ENCODE measurements around the gene MYH15. TPM values are rescaled to one million over a fixed set of nuclear protein-coding genes. Genes with fewer than 3 reads are reported as not detected.

The MYH15 gene
- total and polyA plus RNA-seq, 10 of the 15 experiments (the other 5 are each of a cell fraction or from before 2014, with no cell fraction given): 0.05 to 0.27 (median 0.09) TPM; not detected in 1

- no TSS peak for BruUV-seq (replicated peaks)
- no peaks in the 10 kb centered on the region for H3K4me1 ChIP-seq (ENCODE audit: control insufficient read depth, insufficient read depth, low read length)
- H3K9me3 ChIP-seq (replicated peaks; ENCODE audit: control insufficient read depth, insufficient read depth, low read length): no peaks in the 10 kb centered on the region
- ChIA-PET POLR2A (interaction anchor here (0.6 kb wide), 1 partner anchor 55 kb away, joined by 4 read pairs; no protein-coding TSS in a partner anchor), CTCF (interaction anchor here (0.9 to 2.8 kb wide), 9 partner anchors 8 to 526 kb away, joined by 3 to 16 read pairs (median 4); no protein-coding TSS in a partner anchor), SMC1A (ENCODE audit: uncharacterized antibody, unreplicated experiment) (interaction anchor here (1.2 to 1.5 kb wide), 2 partner anchors 55 to 58 kb away, joined by 3 to 4 read pairs; no protein-coding TSS in a partner anchor), RAD21 (ENCODE audit: unreplicated experiment) (interaction anchor here (1.1 kb wide), 1 partner anchor 11 kb away, joined by 3 read pairs; no protein-coding TSS in a partner anchor)
- intact Hi-C loops (cut with micrococcal nuclease; ENCODE audit: unreplicated experiment) (no loop called here), in situ Hi-C loops (cut with MboI) (loop anchor here (10.0 kb wide), 1 partner anchor 58 kb away; no protein-coding TSS in a partner anchor)
- no peak overlapping the region for H2AFZ ChIP-seq (ENCODE audit: control insufficient read depth, low read depth, low read length)
- no peak overlapping the region for H3K4me2 ChIP-seq (ENCODE audit: control insufficient read depth, insufficient read depth)
- H3K9ac ChIP-seq (ENCODE audit: control insufficient read depth, insufficient read depth, low read length): no peak overlapping the region
- no peaks in the 10 kb centered on the region for H3K79me2 ChIP-seq (ENCODE audit: control insufficient read depth, insufficient read depth, low read length)
- no peak overlapping the region for H3K4me3 ChIP-seq
- no peak for TF ChIP-seq NRF1 (conservative IDR thresholded peaks at IDR 0.05; ENCODE audit: low read depth, low read length)
- no peak for TF ChIP-seq SPI1 (IDR thresholded peaks at IDR 0.05; ENCODE audit: borderline replicate concordance, insufficient read depth, low read depth, low read length)
- TF ChIP-seq MXI1 (IDR thresholded peaks at IDR 0.05; ENCODE audit: low read depth, low read length): no peak
- TF ChIP-seq SIX5 (IDR thresholded peaks at IDR 0.05; ENCODE audit: low read depth, low read length, severe bottlenecking): no peak
- TF ChIP-seq, protein P1, sequence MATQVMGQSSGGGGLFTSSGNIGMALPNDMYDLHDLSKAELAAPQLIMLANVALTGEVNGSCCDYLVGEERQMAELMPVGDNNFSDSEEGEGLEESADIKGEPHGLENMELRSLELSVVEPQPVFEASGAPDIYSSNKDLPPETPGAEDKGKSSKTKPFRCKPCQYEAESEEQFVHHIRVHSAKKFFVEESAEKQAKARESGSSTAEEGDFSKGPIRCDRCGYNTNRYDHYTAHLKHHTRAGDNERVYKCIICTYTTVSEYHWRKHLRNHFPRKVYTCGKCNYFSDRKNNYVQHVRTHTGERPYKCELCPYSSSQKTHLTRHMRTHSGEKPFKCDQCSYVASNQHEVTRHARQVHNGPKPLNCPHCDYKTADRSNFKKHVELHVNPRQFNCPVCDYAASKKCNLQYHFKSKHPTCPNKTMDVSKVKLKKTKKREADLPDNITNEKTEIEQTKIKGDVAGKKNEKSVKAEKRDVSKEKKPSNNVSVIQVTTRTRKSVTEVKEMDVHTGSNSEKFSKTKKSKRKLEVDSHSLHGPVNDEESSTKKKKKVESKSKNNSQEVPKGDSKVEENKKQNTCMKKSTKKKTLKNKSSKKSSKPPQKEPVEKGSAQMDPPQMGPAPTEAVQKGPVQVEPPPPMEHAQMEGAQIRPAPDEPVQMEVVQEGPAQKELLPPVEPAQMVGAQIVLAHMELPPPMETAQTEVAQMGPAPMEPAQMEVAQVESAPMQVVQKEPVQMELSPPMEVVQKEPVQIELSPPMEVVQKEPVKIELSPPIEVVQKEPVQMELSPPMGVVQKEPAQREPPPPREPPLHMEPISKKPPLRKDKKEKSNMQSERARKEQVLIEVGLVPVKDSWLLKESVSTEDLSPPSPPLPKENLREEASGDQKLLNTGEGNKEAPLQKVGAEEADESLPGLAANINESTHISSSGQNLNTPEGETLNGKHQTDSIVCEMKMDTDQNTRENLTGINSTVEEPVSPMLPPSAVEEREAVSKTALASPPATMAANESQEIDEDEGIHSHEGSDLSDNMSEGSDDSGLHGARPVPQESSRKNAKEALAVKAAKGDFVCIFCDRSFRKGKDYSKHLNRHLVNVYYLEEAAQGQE (IDR thresholded peaks at IDR 0.05; ENCODE audit: low read depth, low read length): no peak
- TF ChIP-seq, protein P2, sequence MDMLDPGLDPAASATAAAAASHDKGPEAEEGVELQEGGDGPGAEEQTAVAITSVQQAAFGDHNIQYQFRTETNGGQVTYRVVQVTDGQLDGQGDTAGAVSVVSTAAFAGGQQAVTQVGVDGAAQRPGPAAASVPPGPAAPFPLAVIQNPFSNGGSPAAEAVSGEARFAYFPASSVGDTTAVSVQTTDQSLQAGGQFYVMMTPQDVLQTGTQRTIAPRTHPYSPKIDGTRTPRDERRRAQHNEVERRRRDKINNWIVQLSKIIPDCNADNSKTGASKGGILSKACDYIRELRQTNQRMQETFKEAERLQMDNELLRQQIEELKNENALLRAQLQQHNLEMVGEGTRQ (IDR thresholded peaks at IDR 0.05; ENCODE audit: borderline replicate concordance, low read depth, low read length): no peak
- no peak for TF ChIP-seq DPF2 (IDR thresholded peaks at IDR 0.05)
- no peak for TF ChIP-seq PBX3 (IDR thresholded peaks at IDR 0.05; ENCODE audit: insufficient replicate concordance, low read depth, low read length)
- TF ChIP-seq MAX (IDR thresholded peaks at IDR 0.05; ENCODE audit: low read depth, low read length): no peak
- H4K20me1 ChIP-seq (ENCODE audit: control insufficient read depth, insufficient read depth): no peaks in the 10 kb centered on the region
- no peak for FAIRE-seq
- WGBS (ENCODE audit: insufficient coverage, insufficient replicate concordance, low lambda C conversion rate, missing lambda C conversion rate): 31% methylated on average over 1 of the region's 1 CpG
- no peak for DNase-seq (ENCODE audit: low read depth, low spot score)
- no peaks in the 10 kb centered on the region for H3K36me3 ChIP-seq (ENCODE audit: control insufficient read depth in 2 of 2, insufficient read depth in 2 of 2, low read length in 1 of 2)
- ATAC-seq: no peak
- no peak overlapping the region for H3K27ac ChIP-seq (ENCODE audit: control insufficient read depth, insufficient read depth)
- no peaks in the 10 kb centered on the region for H3K27me3 ChIP-seq (replicated peaks in 1 of 2; ENCODE audit: control insufficient read depth in 2 of 2, insufficient read depth in 2 of 2, low read length in 1 of 2)
Measured at GRCh38 chr3:108497271-108497670, 13.1 kb downstream of the MYH15 start.

Measured in GM12878 (cell line).